HG03575 (cell line): ENCODE data around the gene CSTPP1.

Source experiments
- ATAC-seq: cut with Tn5 transposase; IDR thresholded peaks from one replicate; pipeline ENCODE4 v1.9.1; 2021; ENCODE audit not compliant: unreplicated experiment, insufficient number of reproducible peaks, low FRiP score; ENCODE audit errors: extremely low read depth

Gene CSTPP1, protein sequence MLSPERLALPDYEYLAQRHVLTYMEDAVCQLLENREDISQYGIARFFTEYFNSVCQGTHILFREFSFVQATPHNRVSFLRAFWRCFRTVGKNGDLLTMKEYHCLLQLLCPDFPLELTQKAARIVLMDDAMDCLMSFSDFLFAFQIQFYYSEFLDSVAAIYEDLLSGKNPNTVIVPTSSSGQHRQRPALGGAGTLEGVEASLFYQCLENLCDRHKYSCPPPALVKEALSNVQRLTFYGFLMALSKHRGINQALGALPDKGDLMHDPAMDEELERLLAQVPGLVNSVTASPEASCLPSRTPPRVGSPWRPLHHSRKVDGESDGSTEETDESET

DNA sequence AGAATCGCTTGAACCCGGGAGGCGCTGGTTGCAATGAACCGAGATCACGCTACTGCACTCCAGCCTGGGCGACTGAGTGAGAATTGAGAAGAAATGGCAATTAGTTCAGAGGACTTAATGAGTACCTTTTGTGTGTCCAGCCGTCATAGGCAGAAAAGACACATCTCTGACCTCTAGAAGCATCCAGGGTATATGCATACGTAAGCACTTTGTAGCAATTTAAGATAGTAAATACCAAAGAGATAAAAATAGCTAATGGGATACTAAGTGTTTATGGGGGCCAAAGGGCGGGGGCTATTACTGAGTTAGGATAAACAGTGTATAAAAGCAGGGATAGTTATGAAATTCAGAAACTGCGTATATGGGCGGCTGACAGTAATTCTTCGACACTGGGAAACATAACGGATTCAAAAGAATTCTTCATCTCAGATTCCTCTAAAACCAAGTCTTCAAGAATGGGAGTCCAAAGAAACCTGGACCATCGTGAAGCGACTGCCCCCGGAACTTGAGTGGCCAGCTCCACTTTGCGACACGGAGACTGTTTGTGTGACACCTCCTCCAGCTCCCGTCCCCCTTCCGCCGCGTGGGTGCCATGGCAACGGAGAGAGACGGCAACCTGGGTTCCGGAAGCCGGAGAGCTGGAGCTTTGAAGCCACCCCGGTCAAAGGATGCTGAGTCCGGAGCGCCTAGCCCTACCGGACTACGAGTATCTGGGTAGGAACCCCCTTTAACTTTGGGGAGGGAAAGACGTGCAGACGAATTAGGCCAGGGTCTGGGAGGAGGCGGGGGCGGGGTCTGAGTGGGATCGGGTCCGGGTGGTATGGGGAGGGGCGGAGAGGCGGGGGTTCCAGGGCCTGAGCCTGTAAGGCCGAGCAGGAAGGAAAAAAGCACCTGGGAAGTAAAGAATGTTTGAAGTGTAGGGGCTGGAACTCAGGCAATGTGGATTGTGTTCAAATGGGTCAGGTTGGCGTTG is at the start of gene CSTPP1:
Gene CSTPP1, plus strand, starts transcription at position 624 of the 973 bp plus-strand sequence. Its CDS starts 45 bp downstream, at position 669.
- peak; percentile 44 for ATAC-seq

DNA sequence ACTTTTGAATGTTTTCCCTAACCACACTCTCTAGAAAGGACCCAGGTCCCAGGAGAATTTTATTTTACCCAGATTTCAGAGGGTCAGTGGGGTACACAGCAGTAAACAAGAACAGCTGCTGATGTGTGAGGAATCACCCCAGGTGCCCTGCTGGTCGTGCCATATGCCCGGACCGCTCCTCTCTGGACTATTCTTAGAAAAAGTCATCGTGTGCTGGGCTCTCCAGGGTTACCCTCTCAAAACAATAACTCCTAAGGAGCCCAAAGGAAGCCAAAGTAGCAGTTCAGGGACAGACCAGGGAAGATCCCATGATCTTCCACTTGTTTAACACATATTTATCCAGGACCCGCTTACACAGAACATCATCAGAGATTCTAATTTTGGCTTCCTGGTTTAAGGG is 47.9 kb upstream of the CSTPP1 start:
- no peak for ATAC-seq

GRCh38 chr11:46889251-46889650 is 47.3 kb upstream of the CSTPP1 start:
- ATAC-seq, result no peak

DNA sequence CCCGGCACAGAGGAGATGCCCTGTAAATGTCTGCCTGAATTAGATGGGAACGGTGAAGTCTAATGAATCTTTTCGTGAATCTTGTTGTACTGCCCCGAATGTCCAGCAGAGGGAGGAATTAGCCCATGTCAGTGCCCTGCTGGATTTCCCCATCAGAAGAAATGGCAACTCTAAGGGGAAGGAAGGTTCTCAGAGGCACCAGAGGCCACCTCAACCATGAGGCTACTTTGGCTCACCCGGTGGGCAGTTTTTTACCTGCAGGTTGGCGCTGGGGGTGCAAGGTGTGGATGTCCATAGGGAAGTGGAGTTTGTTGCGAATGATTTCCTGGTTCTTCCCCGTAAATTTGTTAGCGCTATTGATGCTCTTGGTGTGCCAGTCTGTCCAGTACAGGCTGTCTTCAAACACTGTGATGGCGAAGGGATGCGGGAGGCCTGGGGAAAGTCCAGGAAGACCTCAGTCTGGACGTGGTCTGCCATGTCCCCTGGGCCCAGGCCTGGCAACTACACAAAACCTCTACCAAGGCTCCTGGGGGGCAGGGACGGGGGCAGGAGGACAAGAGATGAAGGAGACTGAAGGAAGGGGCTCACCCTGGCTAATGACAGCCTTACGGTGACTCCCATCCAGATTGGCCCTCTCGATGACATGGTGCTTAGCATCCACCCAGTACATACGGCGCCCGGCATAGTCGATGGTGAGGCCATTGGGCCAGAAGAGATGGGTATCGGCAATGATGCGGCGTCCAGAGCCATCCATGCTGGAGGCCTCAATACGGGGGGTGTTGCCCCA is 46.7 kb upstream of the CSTPP1 start:
- ATAC-seq, result no peak

GRCh38 chr11:46890665-46891064 is 45.9 kb upstream of the CSTPP1 start:
- no peak for ATAC-seq

DNA sequence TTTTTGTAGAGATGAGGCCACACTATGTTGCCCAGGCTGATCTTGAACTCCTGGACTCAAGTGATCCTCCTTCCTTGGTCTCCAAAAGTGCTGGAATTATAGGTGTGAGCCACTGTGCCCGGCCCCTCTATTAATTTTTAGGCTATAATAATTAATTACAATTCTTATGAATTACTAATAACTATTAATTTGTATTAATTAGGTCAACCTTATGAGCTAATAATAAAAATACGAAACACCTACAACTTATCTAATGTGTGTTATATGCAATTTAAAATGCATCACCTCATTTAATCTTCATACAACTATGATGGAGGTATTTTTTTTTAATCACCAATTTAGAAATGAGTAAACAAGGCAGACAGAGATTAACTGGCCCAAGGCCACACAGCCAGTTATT is 44.5 kb upstream of the CSTPP1 start:
- ATAC-seq, result no peak

DNA sequence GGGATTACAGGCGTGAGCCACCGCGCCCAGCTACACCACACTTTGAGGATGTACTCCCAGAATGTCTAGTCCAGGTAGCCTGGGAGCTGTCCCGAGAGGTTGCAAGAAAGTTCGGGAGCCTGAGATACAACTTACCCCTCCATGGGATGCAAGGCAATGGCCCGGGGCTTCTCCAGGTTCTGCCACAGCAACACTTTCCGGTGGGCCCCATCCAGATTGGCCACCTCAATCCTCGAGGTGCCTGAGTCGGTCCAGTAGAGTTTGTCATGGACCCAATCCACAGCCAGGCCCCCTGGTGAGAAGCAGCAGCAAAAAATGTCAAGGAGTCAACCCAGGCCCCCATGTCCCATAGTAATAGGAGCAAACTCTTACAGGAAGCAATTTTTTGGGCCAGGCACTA is 43.7 kb upstream of the CSTPP1 start:
- no peak for ATAC-seq

- no peak for ATAC-seq
These were observed 42.1 kb upstream of the CSTPP1 start for GRCh38 chr11:46894506-46894905.

DNA sequence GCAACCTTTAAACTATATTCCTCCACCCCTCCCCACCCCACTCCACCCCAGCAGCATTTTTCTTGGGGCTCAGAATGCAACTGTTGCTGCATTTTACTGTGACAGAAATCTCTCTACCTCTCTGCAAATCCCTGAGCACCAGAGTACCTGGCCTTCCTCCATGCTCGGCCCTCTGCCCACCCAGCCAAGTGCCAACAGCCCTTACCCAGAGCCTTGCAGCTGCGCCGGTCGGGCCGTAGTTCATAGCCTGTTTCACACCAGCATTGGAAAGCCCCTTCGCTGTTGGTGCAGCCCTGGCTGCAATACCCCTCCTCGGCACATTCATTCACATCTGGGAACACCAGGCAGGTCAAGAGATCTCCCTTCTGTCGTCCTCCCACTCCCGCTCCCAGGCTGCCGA is 41.6 kb upstream of the CSTPP1 start:
- ATAC-seq, result no peak

DNA sequence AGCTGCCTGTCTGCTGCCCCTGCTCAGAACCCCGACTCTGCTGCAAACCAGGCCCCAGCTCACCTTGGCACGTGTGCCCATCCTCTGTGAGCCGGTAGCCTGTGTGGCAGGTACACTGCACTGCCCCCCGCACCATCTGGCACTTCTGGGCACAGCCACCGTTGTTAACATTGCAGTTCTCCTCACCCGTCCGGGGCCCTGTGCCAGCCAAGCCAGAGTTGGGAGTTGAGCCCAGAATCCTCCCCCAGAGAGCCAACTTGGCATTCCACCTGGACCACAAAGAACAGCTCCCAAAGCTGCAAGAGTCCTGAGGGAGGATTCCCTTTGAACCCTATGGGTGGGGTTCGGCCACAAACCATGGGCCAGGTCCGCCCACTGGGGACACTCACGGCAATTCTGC is 40.7 kb upstream of the CSTPP1 start:
- no peak for ATAC-seq

- ATAC-seq, result no peak
These were observed 39.7 kb upstream of the CSTPP1 start for GRCh38 chr11:46896719-46897406.

GRCh38 chr11:46898396-46899095 is 38.0 kb upstream of the CSTPP1 start:
- no peak for ATAC-seq

- ATAC-seq, result no peak
These were observed 37.0 kb upstream of the CSTPP1 start for GRCh38 chr11:46899501-46900025.

- ATAC-seq, result no peak
These were observed 36.3 kb upstream of the CSTPP1 start for GRCh38 chr11:46900091-46900746.

DNA sequence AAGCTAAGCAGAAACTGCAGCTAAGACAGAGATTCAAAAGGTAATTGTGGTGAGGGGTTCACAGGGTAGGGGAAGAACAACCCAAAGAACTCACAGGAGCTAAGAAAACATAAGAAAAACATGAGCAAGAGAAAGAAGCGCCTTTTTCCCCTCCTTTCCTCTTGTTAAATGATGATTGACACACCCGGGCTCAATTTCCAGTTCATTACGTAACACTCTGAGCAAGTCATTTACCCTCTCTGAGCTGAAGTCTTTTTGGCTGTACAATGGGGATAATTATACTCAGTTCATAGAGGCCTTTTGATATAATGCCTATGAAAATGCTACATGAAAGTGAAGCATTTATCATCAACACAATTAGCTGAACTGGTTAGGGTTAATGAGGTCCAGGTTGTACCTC is 35.4 kb upstream of the CSTPP1 start:
- no peak for ATAC-seq

GRCh38 chr11:46902694-46903093 is 33.9 kb upstream of the CSTPP1 start:
- ATAC-seq, result no peak

DNA sequence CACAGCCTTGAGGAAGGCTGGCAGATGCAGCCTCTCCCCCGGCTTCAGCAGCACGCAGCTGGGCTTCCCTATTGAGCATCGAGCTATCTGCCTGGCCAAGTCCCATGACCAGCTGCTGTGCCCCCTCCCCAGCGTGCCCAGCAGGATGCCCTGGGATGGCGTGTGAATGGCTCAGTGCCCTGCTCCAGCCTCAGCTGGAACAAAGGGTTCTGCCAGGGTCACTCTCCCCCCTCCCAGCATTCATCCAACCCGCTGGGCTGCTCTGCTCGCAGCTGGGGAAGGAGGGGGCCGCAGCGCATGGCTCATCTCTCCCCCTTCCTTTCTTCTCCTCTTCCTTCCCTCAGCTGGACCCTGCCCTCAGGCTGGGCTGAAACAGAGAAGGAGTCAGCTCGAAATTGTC is 32.7 kb upstream of the CSTPP1 start:
- no peak for ATAC-seq

- ATAC-seq, result no peak
These were observed 30.8 kb upstream of the CSTPP1 start for GRCh38 chr11:46905806-46906205.
